Measurements from ENCODE around the gene LRRC15.

The LRRC15 gene

GRCh38 chr3:194401346-194401745 lies 31.8 kb upstream of the LRRC15 start:
- no peak for DNase-seq (ENCODE audit: low read depth)
- TF ChIP-seq CTCF (IDR thresholded peaks at IDR 0.05; ENCODE audit: low read depth, low read length, missing control alignments): no peak
- no peak overlapping the region for H3K4me3 ChIP-seq (ENCODE audit: low read depth, low read length)

- DNase-seq (ENCODE audit: low read depth): no peak
- no peak for TF ChIP-seq CTCF (IDR thresholded peaks at IDR 0.05; ENCODE audit: low read depth, low read length, missing control alignments)
Observed at GRCh38 chr3:194399874-194400411, 30.4 kb upstream of the LRRC15 start.

GRCh38 chr3:194399166-194399565 lies 29.6 kb upstream of the LRRC15 start, which contains the start of gene GP5:
Gene GP5, minus strand, starts transcription at chr3:194399266. Its CDS starts 984 bp downstream, at chr3:194398282.
- no peak for DNase-seq (ENCODE audit: low read depth)
- H3K4me3 ChIP-seq (ENCODE audit: low read depth, low read length): no peak within 1 kb of the TSS
- TF ChIP-seq CTCF (IDR thresholded peaks at IDR 0.05; ENCODE audit: low read depth, low read length, missing control alignments): no peak

More at GRCh38 chr3:194399874-194400411, 30.4 kb upstream of the LRRC15 start:
- no peak overlapping the region for H3K4me3 ChIP-seq (ENCODE audit: low read depth, low read length)

DNA sequence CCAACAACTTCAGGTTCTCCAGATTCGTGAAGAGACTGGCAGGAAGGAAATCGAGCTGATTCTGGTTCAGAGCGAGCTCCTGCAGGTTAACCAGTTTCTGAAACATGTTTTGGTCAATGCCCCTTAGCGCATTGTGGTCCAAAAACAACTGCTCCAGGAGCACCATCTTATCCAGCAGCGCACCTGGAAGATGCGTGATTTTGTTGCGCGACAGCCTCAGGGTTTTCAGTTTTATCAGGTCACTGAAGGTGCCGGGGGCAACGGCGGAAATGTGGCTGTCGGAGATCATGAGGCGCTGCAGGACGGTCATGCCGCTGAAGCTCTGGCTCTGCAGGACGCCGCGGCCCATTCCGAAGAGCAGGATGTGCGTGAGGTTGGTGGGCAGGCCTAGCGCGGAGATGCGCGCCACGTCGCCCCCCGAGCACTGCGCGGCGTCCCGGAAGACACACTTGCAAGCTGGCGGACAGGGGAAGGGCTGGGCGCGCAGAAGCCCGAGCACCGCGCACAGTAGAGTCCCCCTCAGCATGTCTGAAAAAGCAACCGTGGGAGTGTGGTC lies 28.3 kb upstream of the LRRC15 start:
- H3K4me3 ChIP-seq (ENCODE audit: low read depth, low read length): peak overlapping the region; percentile 8
- no peak for TF ChIP-seq CTCF (IDR thresholded peaks at IDR 0.05; ENCODE audit: low read depth, low read length, missing control alignments)
- DNase-seq (ENCODE audit: low read depth): no peak

- H3K4me3 ChIP-seq (ENCODE audit: low read depth, low read length): peak overlapping the region; percentile 14
- DNase-seq (ENCODE audit: low read depth): no peak
Observed at GRCh38 chr3:194396859-194397756, 27.6 kb upstream of the LRRC15 start.

DNA sequence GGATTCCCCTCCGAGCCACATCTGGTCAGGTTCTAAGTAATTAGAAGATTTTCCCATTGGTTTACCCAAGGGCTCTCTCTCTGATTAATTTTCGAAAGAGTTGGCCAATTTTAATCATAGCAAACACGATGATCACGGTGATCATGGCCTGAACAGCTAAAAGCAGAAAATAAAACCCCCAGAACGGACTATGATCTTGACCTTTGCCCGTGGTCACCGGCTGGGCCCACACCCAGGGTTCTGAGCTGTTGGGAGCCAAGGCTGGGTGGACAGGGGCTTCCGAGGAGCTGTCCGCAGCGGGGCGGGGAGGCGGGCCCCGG lies 27.0 kb upstream of the LRRC15 start:
- no peak for TF ChIP-seq CTCF (IDR thresholded peaks at IDR 0.05; ENCODE audit: low read depth, low read length, missing control alignments)
- no peak for DNase-seq (ENCODE audit: low read depth)
- no peak overlapping the region for H3K4me3 ChIP-seq (ENCODE audit: low read depth, low read length)

More at GRCh38 chr3:194396859-194397756, 27.6 kb upstream of the LRRC15 start:
- TF ChIP-seq CTCF (IDR thresholded peaks at IDR 0.05; ENCODE audit: low read depth, low read length, missing control alignments): no peak

Data from GM12864 (cell line).